ENCODE data around the gene MYO16. TPM values are rescaled to one million over a fixed set of nuclear protein-coding genes. Genes with fewer than 3 reads are reported as not detected.
A peak's percentile ranks its signal among the peaks of the same experiment; 100 is the strongest.
"Not testable (repeated sequence)": the region's sequence is repeated elsewhere in the genome, so short reads cannot be mapped to it uniquely, and the experiment has no call there.

MYO16 gene
- total RNA-seq, 1 experiment from 2014 or later, result 0.15 TPM

DNA sequence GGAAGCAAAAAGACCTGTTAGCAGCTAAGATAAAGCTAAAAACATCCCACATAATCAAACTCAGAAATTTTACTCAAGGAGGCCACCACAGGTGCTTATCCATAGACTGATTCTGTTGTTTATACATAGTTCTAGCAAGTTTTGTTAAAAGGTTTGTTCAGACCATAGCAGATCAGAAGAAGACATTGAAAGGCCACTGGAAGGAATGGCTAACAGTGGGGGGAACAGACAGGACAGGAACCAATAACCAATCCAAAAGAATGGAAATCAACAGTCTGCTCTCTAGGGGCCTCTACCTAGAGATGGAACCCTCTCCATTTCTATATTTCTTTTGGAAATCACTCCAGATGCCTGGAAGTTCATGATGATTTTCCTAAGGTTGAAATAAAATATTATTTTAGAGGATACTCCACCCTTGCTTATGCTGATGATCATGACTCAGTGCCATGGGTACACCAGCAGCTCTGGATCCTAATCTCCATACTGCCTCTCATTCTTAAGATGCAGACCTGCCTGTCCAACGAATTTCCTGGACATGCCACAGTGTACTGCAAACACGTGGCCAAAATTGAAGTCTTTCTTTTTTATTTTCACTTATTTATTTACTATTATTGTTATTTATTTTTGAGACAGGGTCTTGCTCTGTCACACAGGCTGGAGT is 260.0 kb downstream of the MYO16 start:
- Histone ChIP-seq H3K27ac (ENCODE audit: low read length) (no peak overlapping the region), H3K9ac (ENCODE audit: low read length) (no peak overlapping the region), H3K9me2 (replicated peaks; ENCODE audit: insufficient read depth, low read length) (no peaks in the 10 kb centered on the region)

DNA sequence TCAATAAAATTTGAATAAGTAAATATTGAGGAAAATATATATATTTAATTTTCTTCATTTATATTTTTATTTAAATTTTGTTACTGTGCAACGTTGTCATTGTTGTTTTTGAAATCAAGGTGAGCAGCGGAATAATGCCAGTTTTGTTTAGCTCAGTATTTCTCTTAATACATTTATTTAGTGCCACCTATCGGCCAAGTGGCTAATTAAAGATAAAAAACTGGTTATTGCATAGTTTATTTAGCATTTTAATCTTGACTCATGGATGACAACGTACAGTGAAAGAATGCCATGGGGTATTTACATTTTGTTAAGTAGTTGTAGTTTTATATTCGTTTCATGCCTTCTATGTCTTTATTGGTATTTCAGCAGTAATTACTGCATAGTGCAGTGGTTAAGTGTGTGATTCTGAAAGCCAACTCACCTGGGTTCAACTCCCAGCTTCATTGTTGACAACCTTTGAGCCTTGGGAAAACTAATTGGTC is 265.9 kb downstream of the MYO16 start:
- H3K79me2 ChIP-seq (ENCODE audit: low read length), result no peaks in the 10 kb centered on the region
- no peaks in the 10 kb centered on the region for H3K9me3 ChIP-seq (ENCODE audit: low read length)
- no peaks in the 10 kb centered on the region for H4K20me1 ChIP-seq (ENCODE audit: insufficient read depth, low read depth, low read length)
- no peaks in the 10 kb centered on the region for H3K36me3 ChIP-seq (ENCODE audit: insufficient read depth, low read length)
- H3K9me2 ChIP-seq (replicated peaks; ENCODE audit: insufficient read depth, low read length), result no peaks in the 10 kb centered on the region
- H3K27me3 ChIP-seq (ENCODE audit: low read length), result no peaks in the 10 kb centered on the region
- H3K27ac ChIP-seq (ENCODE audit: low read length), result no peak overlapping the region
- H3K9ac ChIP-seq (ENCODE audit: low read length), result no peak overlapping the region
- no peak overlapping the region for H3K4me2 ChIP-seq (ENCODE audit: low read depth, low read length, poor library complexity, severe bottlenecking)
- no peaks in the 10 kb centered on the region for H3K4me1 ChIP-seq (ENCODE audit: low read length)
- no peak overlapping the region for H3K4me3 ChIP-seq (ENCODE audit: low read length)
- no peak overlapping the region for H2AFZ ChIP-seq (ENCODE audit: low read length)
- DNase-seq, result peak; percentile 79

More for the DNA sequence above, 260.0 kb downstream of the MYO16 start:
- Histone ChIP-seq H3K4me1 (ENCODE audit: low read length) (no peaks in the 10 kb centered on the region), H3K4me2 (ENCODE audit: low read depth, low read length, poor library complexity, severe bottlenecking) (no peak overlapping the region), H3K36me3 (ENCODE audit: insufficient read depth, low read length) (no peaks in the 10 kb centered on the region), H3K79me2 (ENCODE audit: low read length) (no peaks in the 10 kb centered on the region), H3K27me3 (ENCODE audit: low read length) (no peaks in the 10 kb centered on the region), H3K4me3 (ENCODE audit: low read length) (no peak overlapping the region), H4K20me1 (ENCODE audit: insufficient read depth, low read depth, low read length) (no peaks in the 10 kb centered on the region), H2AFZ (ENCODE audit: low read length) (no peak overlapping the region), H3K9me3 (ENCODE audit: low read length) (no peaks in the 10 kb centered on the region)
- DNase-seq, result no peak

DNA sequence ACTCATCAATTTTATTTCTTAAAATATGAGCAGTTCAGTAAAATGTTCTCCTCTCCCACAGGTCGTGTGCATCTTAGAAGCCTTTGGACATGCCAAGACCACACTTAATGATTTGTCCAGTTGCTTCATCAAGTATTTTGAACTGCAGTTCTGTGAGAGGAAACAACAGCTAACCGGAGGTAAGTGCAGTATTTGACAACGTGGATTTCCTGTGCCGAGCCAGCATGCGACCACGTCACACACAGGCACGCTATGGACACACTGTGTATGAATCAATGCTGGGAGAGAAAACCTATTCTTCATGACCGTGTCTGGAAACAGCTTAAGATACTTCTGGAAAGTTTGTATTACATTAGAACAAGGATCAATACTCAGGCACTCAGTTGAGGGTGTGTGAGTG is 268.5 kb downstream of the MYO16 start:
- Histone ChIP-seq H3K36me3 (ENCODE audit: insufficient read depth, low read length) (no peaks in the 10 kb centered on the region), H3K9ac (ENCODE audit: low read length) (no peak overlapping the region), H3K4me2 (ENCODE audit: low read depth, low read length, poor library complexity, severe bottlenecking) (no peak overlapping the region), H3K27me3 (ENCODE audit: low read length) (no peaks in the 10 kb centered on the region), H3K4me3 (ENCODE audit: low read length) (no peak overlapping the region), H3K9me3 (ENCODE audit: low read length) (no peaks in the 10 kb centered on the region), H3K27ac (ENCODE audit: low read length) (no peak overlapping the region), H4K20me1 (ENCODE audit: insufficient read depth, low read depth, low read length) (no peaks in the 10 kb centered on the region), H3K79me2 (ENCODE audit: low read length) (no peaks in the 10 kb centered on the region), H2AFZ (ENCODE audit: low read length) (no peak overlapping the region), H3K4me1 (ENCODE audit: low read length) (no peaks in the 10 kb centered on the region), H3K9me2 (replicated peaks; ENCODE audit: insufficient read depth, low read length) (no peaks in the 10 kb centered on the region)
- DNase-seq, result no peak

DNA sequence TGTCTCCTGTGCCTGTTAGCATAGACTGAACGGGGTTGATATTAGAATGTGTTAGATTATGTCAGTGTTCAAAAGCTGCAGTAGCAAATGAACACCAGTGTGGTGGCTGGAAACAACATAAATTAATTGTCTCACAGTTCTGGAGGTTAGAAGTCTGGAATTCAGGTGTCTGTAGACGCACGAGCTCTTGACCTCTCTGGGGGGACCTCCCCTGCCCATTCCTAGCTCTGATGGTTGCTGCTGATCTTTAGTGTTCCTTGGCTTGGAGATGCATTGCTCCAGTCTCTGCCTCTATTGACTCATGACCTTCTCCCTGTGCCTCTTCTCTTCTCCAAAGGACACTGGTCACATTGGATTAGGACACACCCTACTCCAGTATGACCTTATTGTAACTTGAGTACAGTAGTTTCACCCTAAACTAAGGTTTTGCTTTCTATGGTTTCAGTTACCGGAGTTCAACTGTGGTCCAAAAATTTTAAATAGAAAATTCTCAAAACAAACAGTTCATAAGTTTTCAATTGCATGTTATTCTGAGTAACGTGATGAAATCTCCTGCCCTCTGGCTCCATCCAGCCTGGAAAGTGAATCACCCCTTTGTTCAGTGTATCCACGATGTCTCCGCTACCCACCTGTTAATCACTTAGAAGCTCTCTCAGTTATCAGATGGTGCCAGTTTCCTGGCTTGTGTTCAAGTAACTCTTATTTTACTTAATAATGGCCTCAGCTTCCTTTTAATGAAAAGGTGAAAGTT is 273.2 kb downstream of the MYO16 start:
- no peaks in the 10 kb centered on the region for H3K9me3 ChIP-seq (ENCODE audit: low read length)
- no peaks in the 10 kb centered on the region for H3K79me2 ChIP-seq (ENCODE audit: low read length)
- DNase-seq, result no peak
- no peaks in the 10 kb centered on the region for H3K9me2 ChIP-seq (replicated peaks; ENCODE audit: insufficient read depth, low read length)
- no peak overlapping the region for H2AFZ ChIP-seq (ENCODE audit: low read length)
- H3K27me3 ChIP-seq (ENCODE audit: low read length), result no peaks in the 10 kb centered on the region
- no peaks in the 10 kb centered on the region for H4K20me1 ChIP-seq (ENCODE audit: insufficient read depth, low read depth, low read length)
- H3K36me3 ChIP-seq (ENCODE audit: insufficient read depth, low read length), result no peaks in the 10 kb centered on the region
- no peak overlapping the region for H3K27ac ChIP-seq (ENCODE audit: low read length)
- H3K9ac ChIP-seq (ENCODE audit: low read length), result no peak overlapping the region
- H3K4me1 ChIP-seq (ENCODE audit: low read length), result no peaks in the 10 kb centered on the region
- H3K4me3 ChIP-seq (ENCODE audit: low read length), result no peak overlapping the region
- no peak overlapping the region for H3K4me2 ChIP-seq (ENCODE audit: low read depth, low read length, poor library complexity, severe bottlenecking)

DNA sequence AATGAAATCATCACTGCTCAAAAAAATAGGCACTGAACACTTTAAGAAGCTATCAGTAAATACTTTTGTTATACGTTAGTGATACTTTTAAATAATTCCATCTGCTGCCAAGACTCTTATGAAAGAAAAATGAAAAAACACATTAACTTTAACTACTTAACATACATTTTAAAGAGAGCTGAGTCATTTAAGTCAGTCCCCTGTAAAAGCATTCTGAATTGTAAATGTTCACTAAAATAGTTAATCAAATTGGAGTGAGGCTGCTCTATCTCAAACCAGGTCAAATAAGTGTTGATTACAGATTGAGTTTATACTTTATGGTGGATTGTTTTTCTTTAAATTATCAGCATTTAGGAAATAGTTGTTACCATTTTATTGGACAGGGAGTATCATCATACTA is 274.2 kb downstream of the MYO16 start:
- Histone ChIP-seq H3K27ac (ENCODE audit: low read length) (no peak overlapping the region), H2AFZ (ENCODE audit: low read length) (no peak overlapping the region), H3K9me2 (replicated peaks; ENCODE audit: insufficient read depth, low read length) (no peaks in the 10 kb centered on the region), H3K9me3 (ENCODE audit: low read length) (no peaks in the 10 kb centered on the region), H3K36me3 (ENCODE audit: insufficient read depth, low read length) (no peaks in the 10 kb centered on the region), H3K79me2 (ENCODE audit: low read length) (no peaks in the 10 kb centered on the region), H3K4me3 (ENCODE audit: low read length) (no peak overlapping the region), H3K4me1 (ENCODE audit: low read length) (no peaks in the 10 kb centered on the region), H3K27me3 (ENCODE audit: low read length) (no peaks in the 10 kb centered on the region), H4K20me1 (ENCODE audit: insufficient read depth, low read depth, low read length) (no peaks in the 10 kb centered on the region), H3K4me2 (ENCODE audit: low read depth, low read length, poor library complexity, severe bottlenecking) (no peak overlapping the region), H3K9ac (ENCODE audit: low read length) (no peak overlapping the region)
- no peak for DNase-seq

DNA sequence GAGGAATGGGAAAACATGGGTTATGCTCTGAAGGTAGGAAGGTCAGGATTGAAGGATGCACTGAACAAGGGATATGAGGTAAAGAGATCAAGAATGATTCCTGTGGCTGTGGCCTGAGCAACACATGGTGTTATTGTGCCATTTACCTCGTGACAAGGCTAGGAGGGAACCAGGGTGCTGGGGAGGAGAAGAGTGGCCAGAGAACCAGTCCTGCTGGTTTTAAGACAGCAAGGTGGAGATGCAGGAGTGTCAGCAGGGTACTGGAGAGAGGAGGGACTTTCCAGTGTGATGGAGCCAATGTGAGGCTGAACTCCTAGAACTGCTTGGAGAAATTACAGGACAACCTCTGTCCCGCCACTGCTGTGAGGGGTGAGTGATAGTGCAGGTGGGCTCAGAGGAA is 282.4 kb downstream of the MYO16 start:
- H3K27ac ChIP-seq (ENCODE audit: low read length), result no peak overlapping the region
- no peak overlapping the region for H2AFZ ChIP-seq (ENCODE audit: low read length)
- no peak overlapping the region for H3K9ac ChIP-seq (ENCODE audit: low read length)
- no peaks in the 10 kb centered on the region for H3K4me1 ChIP-seq (ENCODE audit: low read length)
- no peak for DNase-seq
- no peaks in the 10 kb centered on the region for H3K27me3 ChIP-seq (ENCODE audit: low read length)
- H3K79me2 ChIP-seq (ENCODE audit: low read length), result no peaks in the 10 kb centered on the region
- no peaks in the 10 kb centered on the region for H3K9me3 ChIP-seq (ENCODE audit: low read length)
- no peaks in the 10 kb centered on the region for H3K36me3 ChIP-seq (ENCODE audit: insufficient read depth, low read length)
- no peak overlapping the region for H3K4me3 ChIP-seq (ENCODE audit: low read length)
- H4K20me1 ChIP-seq (ENCODE audit: insufficient read depth, low read depth, low read length), result no peaks in the 10 kb centered on the region
- no peak overlapping the region for H3K4me2 ChIP-seq (ENCODE audit: low read depth, low read length, poor library complexity, severe bottlenecking)
- no peaks in the 10 kb centered on the region for H3K9me2 ChIP-seq (replicated peaks; ENCODE audit: insufficient read depth, low read length)

DNA sequence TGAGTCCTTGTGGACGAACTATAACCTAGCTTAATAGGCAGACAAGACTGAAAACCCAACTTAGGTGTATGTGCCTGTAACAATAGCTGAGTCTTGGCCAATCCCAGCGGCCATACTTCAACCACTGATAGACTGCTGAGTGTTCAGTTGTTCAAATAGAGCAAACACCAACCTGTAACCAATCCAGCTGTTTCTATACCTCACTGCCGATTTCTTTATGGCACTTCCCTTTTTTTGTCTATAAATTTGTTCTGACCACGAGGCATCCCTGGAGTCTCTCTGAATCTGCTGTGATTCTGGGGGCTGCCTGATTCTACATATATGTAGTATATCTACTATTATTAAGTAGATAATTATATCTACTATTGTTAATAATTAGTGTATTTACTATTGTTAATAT is 284.3 kb downstream of the MYO16 start:
- H4K20me1 ChIP-seq (ENCODE audit: insufficient read depth, low read depth, low read length); H3K4me1 ChIP-seq (ENCODE audit: low read length); H3K9me3 ChIP-seq (ENCODE audit: low read length); H3K4me3 ChIP-seq (ENCODE audit: low read length); H3K9ac ChIP-seq (ENCODE audit: low read length); H3K27ac ChIP-seq (ENCODE audit: low read length); H3K27me3 ChIP-seq (ENCODE audit: low read length); H3K36me3 ChIP-seq (ENCODE audit: insufficient read depth, low read length); H3K79me2 ChIP-seq (ENCODE audit: low read length); H2AFZ ChIP-seq (ENCODE audit: low read length); H3K9me2 ChIP-seq (replicated peaks; ENCODE audit: insufficient read depth, low read length); DNase-seq; H3K4me2 ChIP-seq (ENCODE audit: low read depth, low read length, poor library complexity, severe bottlenecking): not testable (repeated sequence)

DNA sequence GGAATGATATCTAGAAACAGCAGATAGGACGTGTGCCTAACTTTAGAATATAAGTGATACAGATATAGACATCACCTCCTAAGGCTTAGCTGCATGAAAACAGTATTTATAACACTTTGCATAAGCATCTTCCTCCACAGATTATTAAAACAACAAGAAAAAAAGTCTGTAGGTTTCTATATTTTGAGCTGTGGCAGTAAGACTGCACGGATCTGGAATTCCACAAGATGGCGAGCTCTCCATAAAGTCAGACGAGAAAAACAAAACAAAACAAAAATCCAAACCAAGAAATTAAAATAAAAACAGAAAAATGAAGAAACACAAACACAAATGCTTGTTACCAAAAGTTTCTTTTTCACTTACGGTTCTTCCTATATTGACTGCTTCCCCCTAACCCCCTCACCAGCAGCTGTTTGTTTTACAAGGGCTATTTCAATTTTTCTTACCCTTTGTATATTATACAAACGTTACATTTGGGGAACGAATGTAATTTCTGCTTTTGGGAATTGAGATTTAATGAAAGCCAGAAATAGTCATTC is 285.8 kb downstream of the MYO16 start:
- H3K9ac ChIP-seq (ENCODE audit: low read length), result no peak overlapping the region
- no peak overlapping the region for H3K4me2 ChIP-seq (ENCODE audit: low read depth, low read length, poor library complexity, severe bottlenecking)
- no peak overlapping the region for H2AFZ ChIP-seq (ENCODE audit: low read length)

More for the DNA sequence above, 285.8 kb downstream of the MYO16 start:
- H3K9me3 ChIP-seq (ENCODE audit: low read length), result no peaks in the 10 kb centered on the region
- no peaks in the 10 kb centered on the region for H3K9me2 ChIP-seq (replicated peaks; ENCODE audit: insufficient read depth, low read length)
- no peaks in the 10 kb centered on the region for H3K27me3 ChIP-seq (ENCODE audit: low read length)
- DNase-seq, result no peak
- H4K20me1 ChIP-seq (ENCODE audit: insufficient read depth, low read depth, low read length), result no peaks in the 10 kb centered on the region
- H3K36me3 ChIP-seq (ENCODE audit: insufficient read depth, low read length), result no peaks in the 10 kb centered on the region
- no peaks in the 10 kb centered on the region for H3K4me1 ChIP-seq (ENCODE audit: low read length)
- no peak overlapping the region for H3K27ac ChIP-seq (ENCODE audit: low read length)
- no peak overlapping the region for H3K4me3 ChIP-seq (ENCODE audit: low read length)
- no peaks in the 10 kb centered on the region for H3K79me2 ChIP-seq (ENCODE audit: low read length)

Data from Karpas-422 (cell line).